ENCODE measurements around the gene NEDD9.

The NEDD9 gene

GRCh38 chr6:11232770-11233626, 530 bp upstream of the NEDD9 start:
- DNase-seq: no peak

- no peak for DNase-seq
These were observed 790 bp downstream of the NEDD9 start for GRCh38 chr6:11231564-11232192.

- DNase-seq: no peak
These were observed 1.4 kb downstream of the NEDD9 start for GRCh38 chr6:11231108-11231463.

GRCh38 chr6:11230158-11231107, 2.0 kb downstream of the NEDD9 start:
- DNase-seq: no peak

- DNase-seq: no peak
These were observed 2.8 kb downstream of the NEDD9 start for GRCh38 chr6:11229655-11230046.

GRCh38 chr6:11228935-11229654, 3.4 kb downstream of the NEDD9 start:
- DNase-seq: no peak

- no peak for DNase-seq
These were observed 4.8 kb downstream of the NEDD9 start for GRCh38 chr6:11227698-11228097.

GRCh38 chr6:11226005-11226404, 6.5 kb downstream of the NEDD9 start:
- no peak for DNase-seq

GRCh38 chr6:11224966-11225463, 7.5 kb downstream of the NEDD9 start:
- DNase-seq: no peak

GRCh38 chr6:11224252-11224965, 8.1 kb downstream of the NEDD9 start:
- DNase-seq: no peak

- DNase-seq: no peak
These were observed 9.1 kb downstream of the NEDD9 start for GRCh38 chr6:11223286-11223864.

- no peak for DNase-seq
These were observed 9.8 kb downstream of the NEDD9 start for GRCh38 chr6:11222385-11223277.

- DNase-seq: no peak
These were observed 10.7 kb downstream of the NEDD9 start for GRCh38 chr6:11221623-11222384.

- DNase-seq: no peak
These were observed 13.1 kb downstream of the NEDD9 start for GRCh38 chr6:11219400-11219834.

GRCh38 chr6:11218538-11219399, 13.7 kb downstream of the NEDD9 start:
- no peak for DNase-seq

GRCh38 chr6:11218102-11218442, 14.4 kb downstream of the NEDD9 start:
- DNase-seq: no peak

- no peak for DNase-seq
These were observed 14.9 kb downstream of the NEDD9 start for GRCh38 chr6:11217360-11218101.

- no peak for DNase-seq
These were observed 16.7 kb downstream of the NEDD9 start for GRCh38 chr6:11215773-11216172.

Data from NCI-H1092 (cell line).